Measurements from ENCODE around the gene KLC1.
"Not testable (repeated sequence)": the region's sequence is repeated elsewhere in the genome, so short reads cannot be mapped to it uniquely, and the experiment has no call there.

Gene KLC1

DNA sequence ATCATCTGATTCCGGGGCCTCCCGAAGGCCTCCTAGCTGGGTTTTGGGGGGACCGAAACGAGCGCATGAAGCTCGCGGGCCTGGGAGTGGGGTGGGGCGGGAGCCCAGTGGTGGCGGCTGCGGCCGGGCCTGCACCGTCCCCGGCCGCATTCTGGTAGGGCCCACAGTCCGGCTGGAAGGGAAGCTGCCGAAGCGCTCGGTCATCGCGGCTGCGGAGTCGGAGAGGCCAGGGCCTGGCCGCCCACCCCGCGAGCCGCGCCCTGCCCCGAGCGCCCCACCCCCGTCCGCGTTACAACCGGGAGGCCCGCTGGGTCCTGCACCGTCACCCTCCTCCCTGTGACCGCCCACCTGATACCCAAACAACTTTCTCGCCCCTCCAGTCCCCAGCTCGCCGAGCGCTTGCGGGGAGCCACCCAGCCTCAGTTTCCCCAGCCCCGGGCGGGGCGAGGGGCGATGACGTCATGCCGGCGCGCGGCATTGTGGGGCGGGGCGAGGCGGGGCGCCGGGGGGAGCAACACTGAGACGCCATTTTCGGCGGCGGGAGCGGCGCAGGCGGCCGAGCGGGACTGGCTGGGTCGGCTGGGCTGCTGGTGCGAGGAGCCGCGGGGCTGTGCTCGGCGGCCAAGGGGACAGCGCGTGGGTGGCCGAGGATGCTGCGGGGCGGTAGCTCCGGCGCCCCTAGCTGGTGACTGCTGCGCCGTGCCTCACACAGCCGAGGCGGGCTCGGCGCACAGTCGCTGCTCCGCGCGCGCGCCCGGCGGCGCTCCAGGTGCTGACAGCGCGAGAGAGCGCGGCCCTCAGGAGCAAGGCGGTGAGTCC is at the start of gene KLC1:
KLC1 (plus strand) TSS at position 528 of the 819 bp plus-strand sequence. CDS start 25,354 bp downstream, outside the sequence.
- peak; percentile 85 for DNase-seq

- no peak for DNase-seq
Observed at GRCh38 chr14:103581206-103581605, 47.8 kb upstream of the KLC1 start.

GRCh38 chr14:103581954-103582703 is 46.9 kb upstream of the KLC1 start:
- no peak for DNase-seq

- no peak for DNase-seq
Observed at GRCh38 chr14:103584326-103584915, 44.6 kb upstream of the KLC1 start.

DNA sequence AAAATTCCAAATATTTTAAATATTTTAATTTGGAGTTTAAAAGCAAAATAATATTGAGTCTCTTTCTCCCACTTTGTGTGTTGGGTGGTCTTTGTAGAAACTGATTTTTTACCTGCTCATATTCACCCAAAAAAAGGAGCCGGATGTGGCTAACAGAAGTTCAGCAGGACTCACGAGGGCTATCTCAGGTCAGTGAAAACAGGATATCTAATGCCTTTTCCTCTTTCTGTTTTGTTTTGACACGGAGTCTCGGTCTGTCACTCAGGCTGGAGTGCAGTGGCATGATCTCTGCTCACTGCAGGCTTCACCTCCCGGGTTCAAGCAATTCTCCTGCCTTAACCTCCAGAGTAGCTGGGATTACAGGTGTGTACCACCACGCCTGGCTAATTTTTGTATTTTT is 35.4 kb upstream of the KLC1 start:
- DNase-seq, result peak; percentile 8

- no peak for DNase-seq
Observed at GRCh38 chr14:103594265-103594664, 34.7 kb upstream of the KLC1 start.

- no peak for DNase-seq
Observed at GRCh38 chr14:103597623-103598377, 31.2 kb upstream of the KLC1 start.

- no peak for DNase-seq
Observed at GRCh38 chr14:103600503-103600902, 28.5 kb upstream of the KLC1 start.

- no peak for DNase-seq
Observed at GRCh38 chr14:103604620-103605019, 24.4 kb upstream of the KLC1 start.

- peak; percentile 65 for DNase-seq
Observed at GRCh38 chr14:103606963-103607668, 21.9 kb upstream of the KLC1 start.

DNA sequence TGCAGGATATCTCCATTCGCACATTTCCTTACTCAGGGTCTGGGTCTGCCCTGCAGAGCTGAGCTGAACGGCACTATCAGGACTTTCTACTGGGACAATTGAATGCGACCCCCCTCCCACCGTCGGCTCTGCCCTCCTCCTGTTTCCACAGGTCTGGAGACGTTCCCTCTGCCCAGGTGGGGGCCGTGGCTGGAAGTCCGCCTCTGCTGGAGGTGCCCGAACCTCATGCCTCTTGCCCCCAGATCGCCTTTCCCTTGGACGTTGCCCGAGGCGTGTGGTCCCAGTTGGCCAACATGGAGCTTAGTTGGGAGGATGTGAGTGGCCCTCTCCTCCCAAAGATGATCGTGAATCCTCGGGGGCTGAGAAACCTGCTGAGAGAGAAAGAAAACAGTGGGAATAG is 21.2 kb upstream of the KLC1 start:
- no peak for DNase-seq

- not testable (repeated sequence) for DNase-seq
Observed at GRCh38 chr14:103609081-103609480, 19.9 kb upstream of the KLC1 start.

DNA sequence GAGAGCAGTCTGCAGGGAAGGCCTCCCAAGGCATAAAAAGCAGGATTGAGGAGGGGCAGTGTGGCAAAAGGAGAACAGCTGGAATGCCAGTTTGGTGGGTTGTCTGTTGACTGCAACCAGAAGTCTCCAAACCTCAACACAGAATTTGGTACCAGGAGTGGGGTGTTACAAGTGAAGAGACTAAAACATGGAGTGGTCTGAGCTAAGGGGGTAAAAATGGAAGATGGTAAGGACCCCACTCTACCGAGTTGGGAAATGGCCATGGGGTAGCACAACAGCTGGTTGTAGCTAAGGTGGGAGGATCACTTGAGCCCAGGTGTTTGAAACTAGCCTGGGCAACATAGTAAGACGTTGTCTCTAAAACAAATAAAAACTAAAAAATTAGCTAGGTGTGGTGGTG is 17.8 kb upstream of the KLC1 start:
- DNase-seq, result no peak

DNA sequence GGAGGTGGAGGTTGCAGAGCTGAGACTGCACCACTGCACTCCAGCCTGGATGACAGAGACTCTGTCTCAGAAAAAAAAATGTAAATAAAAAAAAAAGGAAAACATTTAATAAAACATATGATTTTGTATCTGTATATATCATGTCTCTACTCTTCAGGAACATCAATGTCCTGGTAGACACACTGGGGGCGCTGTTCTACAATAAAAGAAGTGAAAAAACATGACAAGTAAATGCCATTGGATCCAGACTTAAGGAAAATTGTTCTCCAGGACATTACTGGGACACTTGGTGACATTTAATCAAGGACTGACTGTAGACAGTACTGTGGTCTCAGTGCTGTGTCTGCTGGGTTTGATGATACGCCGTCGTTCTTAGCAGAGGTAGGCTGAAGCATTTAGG is 15.5 kb upstream of the KLC1 start:
- DNase-seq, result peak; percentile 13

GRCh38 chr14:103616635-103617300 is 12.2 kb upstream of the KLC1 start:
- DNase-seq, result no peak

DNA sequence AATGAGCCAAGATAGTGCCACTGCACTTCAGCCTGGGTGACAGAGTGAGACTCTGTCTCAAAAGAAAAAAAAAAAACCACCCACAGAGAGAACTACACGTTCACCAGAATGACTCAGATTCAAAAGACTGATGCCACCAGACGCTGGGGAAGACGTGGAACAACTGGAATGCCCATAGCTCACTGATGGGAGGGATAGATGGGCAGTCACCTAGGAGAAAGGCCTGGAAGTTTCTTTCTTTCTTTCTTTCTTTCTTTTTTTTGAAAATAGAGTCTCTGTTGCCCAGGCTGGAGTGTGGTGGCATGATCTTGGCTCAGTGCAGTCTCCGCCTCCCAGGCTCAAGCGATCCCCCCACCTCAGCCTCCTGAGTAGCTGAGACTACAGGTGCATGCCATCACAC is 10.0 kb upstream of the KLC1 start:
- no peak for DNase-seq

- no peak for DNase-seq
Observed at GRCh38 chr14:103621860-103622259, 7.2 kb upstream of the KLC1 start.

- no peak for DNase-seq
Observed at GRCh38 chr14:103623308-103623707, 5.7 kb upstream of the KLC1 start.

GRCh38 chr14:103623883-103624482 is 5.0 kb upstream of the KLC1 start:
- no peak for DNase-seq

DNA sequence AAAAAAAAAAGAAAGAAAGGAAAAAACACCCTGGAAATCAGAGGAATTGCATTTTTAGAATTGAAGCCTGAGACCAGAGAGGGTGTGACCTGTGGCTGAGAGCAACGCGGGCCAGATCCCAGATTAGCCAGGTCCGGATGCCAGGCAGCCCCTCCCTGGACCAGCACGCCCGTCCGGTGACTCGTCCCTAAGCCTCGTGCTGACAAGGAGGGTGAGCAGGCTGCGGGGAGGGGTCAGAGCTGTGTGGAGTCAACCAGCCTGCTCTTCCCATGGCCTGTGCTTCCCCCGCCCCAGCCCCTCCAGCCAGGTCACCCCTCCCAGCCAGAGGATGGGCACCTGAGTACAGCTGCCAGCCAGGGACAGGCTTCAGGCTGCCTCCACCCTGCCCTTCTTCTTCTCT is 4.2 kb upstream of the KLC1 start:
- DNase-seq, result no peak

DNA sequence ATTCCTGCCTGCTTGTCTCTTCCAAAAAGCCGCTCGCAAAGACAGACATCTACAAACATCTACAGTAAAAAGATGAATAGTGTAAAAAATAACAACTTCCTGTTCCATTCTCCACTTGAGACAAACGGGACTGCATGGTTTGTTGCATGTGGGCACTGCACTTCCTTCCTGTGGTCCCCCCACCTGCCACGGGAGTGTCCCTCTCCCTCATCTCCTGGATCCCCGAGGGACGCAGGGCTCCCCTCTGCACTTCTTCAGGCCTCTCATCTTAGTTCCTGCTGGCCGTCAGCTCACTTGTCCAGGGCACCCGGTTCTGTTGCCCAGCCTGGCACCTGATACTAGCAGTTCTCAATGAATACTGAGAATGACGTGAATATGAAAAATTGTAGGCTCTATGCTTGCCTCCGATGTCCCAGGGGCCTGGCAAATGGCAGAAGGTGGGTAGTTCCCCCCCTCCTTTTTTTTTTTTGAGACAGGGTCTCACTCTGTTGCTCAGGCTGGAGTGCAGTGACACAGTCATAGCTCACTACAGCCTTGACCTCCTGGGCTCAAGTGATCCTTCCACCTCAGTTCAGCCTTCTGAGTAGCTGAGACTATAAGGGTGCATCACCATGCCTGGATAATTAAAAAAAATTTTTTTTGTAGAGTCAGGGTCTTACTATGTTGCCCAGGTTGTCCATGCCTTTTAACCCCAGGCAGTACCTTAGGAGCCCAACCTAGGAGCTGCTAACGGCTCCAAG is 3.5 kb upstream of the KLC1 start:
- peak; percentile 55 for DNase-seq
